PFSK-1 (cell line): ENCODE results near the gene C16orf82.

Experiments used
- FOXP2 ChIP-seq: optimal IDR thresholded peaks from 2 replicates; pipeline ENCODE3; 2011; ENCODE audit warnings: borderline replicate concordance, control low read depth, inconsistent platforms; ENCODE audit not compliant: insufficient read depth; ENCODE audit errors: extremely low read length, extremely low read depth
- POLR2AphosphoS5 ChIP-seq: IDR thresholded peaks from 2 replicates; pipeline ENCODE4 v1.6.1; 2012; ENCODE audit warnings: low read depth, mild to moderate bottlenecking, control low read depth, low read length, moderate library complexity
- REST ChIP-seq, 2 experiments: IDR thresholded peaks; 2 replicates each; pipeline versions ENCODE4 v1.6.1 to v1.8.0; 2011 to 2012; ENCODE audit warnings: low read depth in 2 of 2, low read length in 2 of 2, control low read depth in 1 of 2, inconsistent platforms in 1 of 2, mild to moderate bottlenecking in 1 of 2, moderate library complexity in 1 of 2; ENCODE audit not compliant: insufficient read depth in 1 of 2
- SIN3A ChIP-seq: IDR thresholded peaks from 2 replicates; pipeline ENCODE4 v1.6.1; 2012; ENCODE audit warnings: mild to moderate bottlenecking, low read length, moderate library complexity, borderline replicate concordance; ENCODE audit not compliant: insufficient read depth
- TAF1 ChIP-seq: IDR thresholded peaks from 2 replicates; pipeline ENCODE4 v1.6.1; 2012; ENCODE audit warnings: low read length, control low read depth, borderline replicate concordance; ENCODE audit not compliant: insufficient read depth

Gene C16orf82

GRCh38 chr16:27058299-27058698 is 8.4 kb upstream of the C16orf82 start:
- TF ChIP-seq REST (IDR thresholded peaks at IDR 0.05; ENCODE audit: insufficient read depth in 1 of 2, low read depth in 2 of 2, low read length in 2 of 2) (no peak), POLR2AphosphoS5 (no peak), TAF1 (no peak), SIN3A (no peak), FOXP2 (no peak)

GRCh38 chr16:27070776-27071175 is 4.0 kb downstream of the C16orf82 start:
- no peak for TF ChIP-seq TAF1
- TF ChIP-seq POLR2AphosphoS5: no peak
- TF ChIP-seq REST (IDR thresholded peaks at IDR 0.05; ENCODE audit: insufficient read depth in 1 of 2, low read depth in 2 of 2, low read length in 2 of 2): no peak
- TF ChIP-seq FOXP2: no peak
- no peak for TF ChIP-seq SIN3A

- TF ChIP-seq SIN3A (no peak), POLR2AphosphoS5 (no peak), TAF1 (no peak), REST (IDR thresholded peaks at IDR 0.05; ENCODE audit: insufficient read depth in 1 of 2, low read depth in 2 of 2, low read length in 2 of 2) (no peak), FOXP2 (no peak)
Measured at GRCh38 chr16:27073733-27074132, 7.0 kb downstream of the C16orf82 start.

- TF ChIP-seq REST (IDR thresholded peaks at IDR 0.05; ENCODE audit: insufficient read depth in 1 of 2, low read depth in 2 of 2, low read length in 2 of 2): no peak
- TF ChIP-seq POLR2AphosphoS5: no peak
- no peak for TF ChIP-seq TAF1
- TF ChIP-seq SIN3A: no peak
- no peak for TF ChIP-seq FOXP2
Measured at GRCh38 chr16:27080895-27081294, 14.2 kb downstream of the C16orf82 start.

- TF ChIP-seq POLR2AphosphoS5 (no peak), SIN3A (no peak), TAF1 (no peak), REST (IDR thresholded peaks at IDR 0.05; ENCODE audit: insufficient read depth in 1 of 2, low read depth in 2 of 2, low read length in 2 of 2) (no peak), FOXP2 (no peak)
Measured at GRCh38 chr16:27083861-27084261, 17.1 kb downstream of the C16orf82 start.
